WTC11 (cell line): Measurements from ENCODE around the gene RAB11FIP3.

Experiments
- CREM ChIP-seq: sonication (generic); formaldehyde crosslinking; IDR thresholded peaks from 2 replicates; pipeline ENCODE4 v1.8.1; 2022; ENCODE audit warnings: mild to moderate bottlenecking, missing genetic modification reagents, moderate library complexity
- CTCF ChIP-seq: fragments of 200-600 bp; IDR thresholded peaks from 2 replicates; pipeline ENCODE4 v1.8.0; 2022; ENCODE audit warnings: antibody characterized with exemption
- EMX1 ChIP-seq: fragments of 250-450 bp; sonication (Bioruptor Pico); IDR thresholded peaks from 2 replicates; pipeline ENCODE4 v1.8.0; 2021; ENCODE audit warnings: mild to moderate bottlenecking
- FOXP1 ChIP-seq: sonication (generic); formaldehyde crosslinking; IDR thresholded peaks from 2 replicates; pipeline ENCODE4 v1.8.0; 2022; ENCODE audit warnings: missing genetic modification reagents, mild to moderate bottlenecking, moderate library complexity, borderline replicate concordance
- FOXP4 ChIP-seq: sonication (generic); formaldehyde crosslinking; IDR thresholded peaks from 2 replicates; pipeline ENCODE4 v1.8.0; 2022; ENCODE audit warnings: mild to moderate bottlenecking, missing genetic modification reagents
- KAT7 ChIP-seq: sonication (generic); formaldehyde crosslinking; IDR thresholded peaks from 2 replicates; pipeline ENCODE4 v1.8.1; 2023; ENCODE audit warnings: missing genetic modification reagents, mild to moderate bottlenecking, borderline replicate concordance
- MAX ChIP-seq: sonication (generic); formaldehyde crosslinking; IDR thresholded peaks from 2 replicates; pipeline ENCODE4 v1.8.0; 2022; ENCODE audit warnings: mild to moderate bottlenecking, missing genetic modification reagents
- MYBL2 ChIP-seq: sonication (generic); formaldehyde crosslinking; IDR thresholded peaks from 2 replicates; pipeline ENCODE4 v1.8.1; 2023; ENCODE audit warnings: mild to moderate bottlenecking, moderate library complexity, missing genetic modification reagents
- NR2C2 ChIP-seq: sonication (generic); formaldehyde crosslinking; IDR thresholded peaks from 2 replicates; pipeline ENCODE4 v1.8.0; 2022; ENCODE audit warnings: mild to moderate bottlenecking, missing genetic modification reagents
- TEAD4 ChIP-seq: sonication (generic); formaldehyde crosslinking; IDR thresholded peaks from 2 replicates; pipeline ENCODE4 v1.8.0; 2022; ENCODE audit warnings: mild to moderate bottlenecking, missing genetic modification reagents
- USF1 ChIP-seq: sonication (generic); formaldehyde crosslinking; IDR thresholded peaks from 2 replicates; pipeline ENCODE4 v1.8.0; 2022; ENCODE audit warnings: mild to moderate bottlenecking, missing genetic modification reagents
- ZNF138 ChIP-seq: sonication (generic); formaldehyde crosslinking; conservative IDR thresholded peaks from 2 replicates; pipeline ENCODE4 v1.8.1; 2022; ENCODE audit warnings: mild to moderate bottlenecking, moderate library complexity, missing genetic modification reagents

GRCh38 chr16:565419-566330 lies 140.2 kb downstream of the RAB11FIP3 start:
- TF ChIP-seq TEAD4 (CRISPR knock-in tag) (no peak), CTCF (no peak), FOXP4 (no peak), ZNF138 (CRISPR knock-in tag) (no peak), EMX1 (CRISPR knock-in tag) (no peak), CREM (CRISPR knock-in tag) (no peak), MAX (CRISPR knock-in tag) (no peak), MYBL2 (CRISPR knock-in tag) (no peak), FOXP1 (no peak), KAT7 (CRISPR knock-in tag) (no peak), NR2C2 (CRISPR knock-in tag) (no peak), USF1 (no peak)
